ENCODE data around the gene C2CD2L.

C2CD2L gene

DNA sequence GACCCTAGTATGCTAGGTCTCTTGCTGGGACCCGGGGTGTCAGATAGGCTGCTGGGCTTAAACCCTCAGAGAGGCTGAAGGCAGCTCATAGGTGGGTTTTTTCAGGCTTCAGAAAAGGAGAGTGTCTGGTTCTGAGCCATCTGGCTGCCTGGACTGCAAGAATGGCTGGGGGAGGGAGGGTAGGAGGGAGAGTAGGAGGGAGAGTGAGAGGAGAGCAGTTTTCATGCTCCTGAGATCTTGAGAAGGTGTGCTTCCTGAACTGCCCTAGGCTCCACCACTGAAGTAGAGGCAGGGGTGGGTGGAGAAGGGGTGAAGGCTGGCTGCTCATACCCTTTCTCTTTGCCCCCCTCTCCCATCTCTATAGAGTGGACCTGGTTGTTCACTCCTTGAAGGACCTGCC, 17.8 kb upstream of the C2CD2L start:
- DNase-seq (ENCODE audit: low read depth in 1 of 2, low spot score in 1 of 2), result no peak
- H3K27ac ChIP-seq (replicated peaks), result no peak overlapping the region
- TF ChIP-seq POLR2AphosphoS5 (IDR thresholded peaks at IDR 0.05; ENCODE audit: low read depth) (no peak), GABPA (IDR thresholded peaks at IDR 0.05; ENCODE audit: low read depth) (no peak), REST (IDR thresholded peaks at IDR 0.05; ENCODE audit: insufficient replicate concordance, low read depth) (no peak), CTCF (IDR thresholded peaks at IDR 0.05; ENCODE audit: insufficient read depth, low read length) (no peak)
- H3K27me3 ChIP-seq (ENCODE audit: insufficient read depth, poor library complexity, severe bottlenecking), result no peaks in the 10 kb centered on the region
- H3K4me3 ChIP-seq (replicated peaks; ENCODE audit: insufficient read depth, low read length), result no peak overlapping the region

- Histone ChIP-seq H3K27ac (replicated peaks) (no peak overlapping the region), H3K4me3 (replicated peaks; ENCODE audit: insufficient read depth, low read length) (no peak overlapping the region), H3K27me3 (ENCODE audit: insufficient read depth, poor library complexity, severe bottlenecking) (no peaks in the 10 kb centered on the region)
- no peak for DNase-seq (ENCODE audit: low read depth in 1 of 2, low spot score in 1 of 2)
- no peak for TF ChIP-seq CTCF (IDR thresholded peaks at IDR 0.05; ENCODE audit: insufficient read depth, low read length)
- TF ChIP-seq REST (IDR thresholded peaks at IDR 0.05; ENCODE audit: insufficient replicate concordance, low read depth), result no peak
- TF ChIP-seq POLR2AphosphoS5 (IDR thresholded peaks at IDR 0.05; ENCODE audit: low read depth), result peak; percentile 17; the same call in 1 of the 2 replicates
- no peak for TF ChIP-seq SPI1 (IDR thresholded peaks at IDR 0.05; ENCODE audit: borderline replicate concordance, low read depth)
Measured at GRCh38 chr11:119091178-119091577, 16.0 kb upstream of the C2CD2L start.

DNA sequence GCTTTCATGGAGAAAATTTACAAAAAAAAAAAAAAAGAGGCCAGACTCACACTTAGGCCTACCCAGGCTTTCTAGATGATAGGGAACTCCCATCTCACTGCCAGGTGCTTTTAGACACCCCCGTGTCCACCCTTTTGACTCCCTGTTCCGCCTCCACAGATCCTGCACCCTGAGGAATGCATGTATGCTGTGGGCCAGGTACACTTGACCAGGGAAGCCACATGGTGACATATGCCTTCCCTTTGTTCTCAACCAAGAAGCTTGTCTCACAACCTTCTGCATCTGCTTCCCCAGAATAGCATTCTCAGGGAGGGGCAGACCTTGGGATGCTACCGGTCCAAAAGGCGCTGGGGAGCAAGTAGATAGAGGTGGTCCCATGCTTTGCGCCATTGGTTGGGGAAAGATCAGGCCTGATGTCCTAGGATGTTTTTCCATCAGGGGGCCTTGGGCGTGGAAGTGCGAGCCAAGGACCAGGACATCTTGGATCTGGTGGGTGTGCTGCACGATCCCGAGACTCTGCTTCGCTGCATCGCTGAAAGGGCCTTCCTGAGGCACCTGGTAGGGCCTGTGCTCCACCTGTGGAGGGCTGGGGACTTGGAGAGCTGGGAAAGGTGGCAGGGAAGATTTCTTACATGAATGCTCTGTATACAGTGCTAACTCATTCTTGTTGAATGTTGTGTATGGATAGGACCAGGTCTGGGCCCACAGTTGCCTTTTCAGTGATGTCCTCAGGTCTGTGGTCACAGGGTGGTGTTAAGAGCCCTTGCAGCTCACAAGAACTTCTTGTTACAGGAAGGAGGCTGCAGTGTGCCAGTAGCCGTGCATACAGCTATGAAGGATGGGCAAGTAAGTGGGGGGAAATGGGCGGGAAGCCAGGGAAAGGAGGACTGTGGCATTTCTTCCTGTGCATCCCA, 14.9 kb upstream of the C2CD2L start:
- Histone ChIP-seq H3K27me3 (ENCODE audit: insufficient read depth, poor library complexity, severe bottlenecking) (no peaks in the 10 kb centered on the region), H3K27ac (replicated peaks) (no peak overlapping the region), H3K4me3 (replicated peaks; ENCODE audit: insufficient read depth, low read length) (peak overlapping the region; percentile 88)
- no peak for TF ChIP-seq SPI1 (IDR thresholded peaks at IDR 0.05; ENCODE audit: borderline replicate concordance, low read depth)
- peak; percentile 38; the same call in 1 of the 2 replicates for TF ChIP-seq POLR2AphosphoS5 (IDR thresholded peaks at IDR 0.05; ENCODE audit: low read depth)
- TF ChIP-seq GABPA (IDR thresholded peaks at IDR 0.05; ENCODE audit: low read depth), result no peak
- DNase-seq (ENCODE audit: low read depth in 1 of 2, low spot score in 1 of 2), result peak in 1 of 2 experiments; percentile 53

- TF ChIP-seq GABPA (IDR thresholded peaks at IDR 0.05; ENCODE audit: low read depth) (no peak), POLR2AphosphoS5 (IDR thresholded peaks at IDR 0.05; ENCODE audit: low read depth) (peak; percentile 21; the same call in 1 of the 2 replicates)
- H3K27me3 ChIP-seq (ENCODE audit: insufficient read depth, poor library complexity, severe bottlenecking), result no peaks in the 10 kb centered on the region
- no peak for DNase-seq (ENCODE audit: low read depth in 1 of 2, low spot score in 1 of 2)
- H3K27ac ChIP-seq (replicated peaks), result peak overlapping the region; percentile 92
- H3K4me3 ChIP-seq (replicated peaks; ENCODE audit: insufficient read depth, low read length), result peak overlapping the region; percentile 88
Measured at GRCh38 chr11:119092880-119093842, 14.0 kb upstream of the C2CD2L start.

Data from HL-60 (cell line).